ENCODE measurements around the gene SPRING1. TPM values are rescaled to one million over a fixed set of nuclear protein-coding genes. Genes with fewer than 3 reads are reported as not detected.
A peak's percentile ranks its signal among the peaks of the same experiment; 100 is the strongest.
"Not testable (repeated sequence)": the region's sequence is repeated elsewhere in the genome, so short reads cannot be mapped to it uniquely, and the experiment has no call there.

SPRING1 gene
- total and polyA plus RNA-seq, 9 donors, result 9.0 to 20.5 (median 13.5) TPM

DNA sequence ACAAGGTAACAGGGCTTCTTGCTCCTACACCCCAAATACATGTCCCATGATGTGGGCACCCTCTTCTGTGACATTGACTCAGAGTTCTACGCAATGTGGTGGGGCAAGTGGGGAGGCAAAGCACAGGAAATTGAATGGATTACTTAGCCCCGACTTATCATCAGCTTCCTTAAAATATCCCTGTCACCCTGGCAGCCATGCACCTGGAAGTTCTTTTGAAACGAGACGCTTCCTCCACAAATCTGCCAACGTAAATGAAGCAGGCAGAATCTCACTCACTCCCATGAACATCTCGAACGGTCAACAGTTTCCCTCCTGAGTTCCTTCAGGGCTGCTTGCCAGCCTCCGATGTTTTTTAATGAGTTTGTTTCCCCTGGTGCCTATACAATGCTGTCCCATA lies 33.8 kb upstream of the SPRING1 start:
- Histone ChIP-seq H3K27me3 (ENCODE audit: control insufficient read depth, insufficient read depth, low read length) (no peaks in the 10 kb centered on the region), H3K9me3 (replicated peaks; ENCODE audit: control insufficient read depth, low read depth, low read length) (no peaks in the 10 kb centered on the region), H3K4me1 (ENCODE audit: control insufficient read depth, insufficient read depth, low read length) (no peaks in the 10 kb centered on the region), H3K4me3 (ENCODE audit: low read length) (no peak overlapping the region), H3K36me3 (ENCODE audit: control insufficient read depth, insufficient read depth, low read length) (no peaks in the 10 kb centered on the region), H3K27ac (ENCODE audit: low read length) (no peak overlapping the region)
- 32% methylated on average over 4 of the region's 8 CpGs for WGBS (ENCODE audit: insufficient coverage)
- DNase-seq, result no peak

DNA sequence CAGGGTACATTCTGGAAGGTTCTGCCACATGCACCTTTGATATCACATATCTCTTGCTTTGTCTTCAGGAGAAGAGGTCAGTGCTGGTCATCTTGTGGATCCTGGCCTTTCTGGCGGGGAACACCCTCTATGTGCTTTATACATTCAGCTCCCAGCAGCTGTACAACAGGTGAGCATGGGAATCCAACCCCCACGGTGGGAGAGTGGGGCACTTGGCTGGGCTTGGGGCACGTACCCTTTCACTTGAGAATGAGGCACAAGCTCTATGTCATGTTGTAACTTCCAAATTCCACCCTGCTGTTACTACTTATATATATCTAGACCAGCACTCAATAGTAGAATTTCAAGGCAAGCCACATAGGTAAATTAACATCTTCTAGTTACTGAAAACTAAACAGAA lies 28.9 kb upstream of the SPRING1 start:
- WGBS (ENCODE audit: insufficient coverage), result no CpG with 5 or more reads among the region's 3 CpGs
- Histone ChIP-seq H3K27ac (ENCODE audit: low read length) (no peak overlapping the region), H3K27me3 (ENCODE audit: control insufficient read depth, insufficient read depth, low read length) (no peaks in the 10 kb centered on the region), H3K4me1 (ENCODE audit: control insufficient read depth, insufficient read depth, low read length) (no peaks in the 10 kb centered on the region), H3K9me3 (replicated peaks; ENCODE audit: control insufficient read depth, low read depth, low read length) (no peaks in the 10 kb centered on the region), H3K4me3 (ENCODE audit: low read length) (no peak overlapping the region), H3K36me3 (ENCODE audit: control insufficient read depth, insufficient read depth, low read length) (no peaks in the 10 kb centered on the region)
- DNase-seq, result no peak

DNA sequence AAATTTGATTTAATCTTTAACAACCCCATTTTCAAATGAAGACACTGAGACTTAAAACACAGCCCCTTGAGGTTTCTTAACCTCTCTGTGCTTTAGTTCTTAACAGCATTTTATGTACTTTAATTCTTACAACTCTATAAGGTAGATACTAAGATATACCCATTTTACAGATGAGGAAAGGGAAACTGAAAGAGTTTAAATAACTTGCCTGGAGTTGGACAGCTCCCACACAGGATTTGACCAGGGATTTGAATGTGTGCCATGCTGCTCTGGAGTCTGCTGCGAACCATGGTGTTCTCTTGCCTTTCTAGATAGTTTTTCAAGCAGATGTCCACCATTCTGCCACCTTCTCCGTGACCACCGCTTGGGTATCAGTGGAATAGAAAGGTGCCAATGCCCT lies 28.4 kb upstream of the SPRING1 start:
- no peak overlapping the region for H3K4me3 ChIP-seq (ENCODE audit: low read length)
- no peaks in the 10 kb centered on the region for H3K27me3 ChIP-seq (ENCODE audit: control insufficient read depth, insufficient read depth, low read length)
- H3K4me1 ChIP-seq (ENCODE audit: control insufficient read depth, insufficient read depth, low read length), result no peaks in the 10 kb centered on the region
- 94% methylated on average over 3 of the region's 3 CpGs for WGBS (ENCODE audit: insufficient coverage)
- no peak for DNase-seq
- no peaks in the 10 kb centered on the region for H3K36me3 ChIP-seq (ENCODE audit: control insufficient read depth, insufficient read depth, low read length)
- no peaks in the 10 kb centered on the region for H3K9me3 ChIP-seq (replicated peaks; ENCODE audit: control insufficient read depth, low read depth, low read length)
- no peak overlapping the region for H3K27ac ChIP-seq (ENCODE audit: low read length)

DNA sequence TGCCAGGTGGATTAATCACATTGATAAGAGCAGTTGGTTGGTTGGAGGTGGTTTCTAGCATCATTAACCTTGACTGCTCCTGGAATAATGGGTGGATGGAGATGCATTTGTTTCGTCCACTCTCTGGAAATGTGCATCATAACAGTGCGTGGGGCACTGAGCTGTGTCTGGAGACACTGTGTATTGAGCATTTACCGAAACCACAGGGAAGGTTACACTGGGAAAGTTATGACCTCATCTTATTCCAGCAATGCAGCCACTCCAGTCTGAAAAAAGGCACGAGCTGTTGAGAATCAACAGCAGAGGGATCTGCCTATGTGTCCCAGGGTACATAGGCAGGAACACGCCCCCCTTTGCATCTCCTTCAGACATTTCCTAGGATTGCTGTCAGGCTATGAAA lies 27.4 kb upstream of the SPRING1 start:
- Histone ChIP-seq H3K36me3 (ENCODE audit: control insufficient read depth, insufficient read depth, low read length) (no peaks in the 10 kb centered on the region), H3K27me3 (ENCODE audit: control insufficient read depth, insufficient read depth, low read length) (no peaks in the 10 kb centered on the region), H3K9me3 (replicated peaks; ENCODE audit: control insufficient read depth, low read depth, low read length) (no peaks in the 10 kb centered on the region), H3K4me3 (ENCODE audit: low read length) (no peak overlapping the region), H3K4me1 (ENCODE audit: control insufficient read depth, insufficient read depth, low read length) (peaks cover 1% of the 10 kb centered on the region), H3K27ac (ENCODE audit: low read length) (no peak overlapping the region)
- DNase-seq, result no peak
- WGBS (ENCODE audit: insufficient coverage), result 35% methylated on average over 4 of the region's 5 CpGs

DNA sequence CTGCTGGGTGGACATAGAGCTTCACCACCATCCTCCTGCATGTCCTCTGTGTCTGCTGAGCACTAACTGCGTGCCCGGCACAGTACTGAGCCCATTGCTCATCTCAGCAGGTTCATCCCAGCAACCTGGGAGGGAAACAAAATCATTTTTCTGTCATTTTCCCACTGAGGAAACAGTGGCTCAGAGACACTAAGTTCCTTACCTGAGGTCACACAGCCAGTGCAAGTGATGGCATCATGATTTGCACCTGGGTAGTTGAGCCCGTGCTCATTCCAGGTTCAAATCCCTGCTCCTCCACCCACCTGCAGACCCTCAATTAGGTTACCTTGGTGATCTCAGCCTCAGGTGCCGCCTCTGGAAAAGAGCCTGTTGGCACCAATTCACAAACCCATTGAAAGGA lies 23.6 kb upstream of the SPRING1 start:
- WGBS (ENCODE audit: insufficient coverage), result 100% methylated on average over 3 of the region's 4 CpGs
- Histone ChIP-seq H3K36me3 (ENCODE audit: control insufficient read depth, insufficient read depth, low read length) (no peaks in the 10 kb centered on the region), H3K4me1 (ENCODE audit: control insufficient read depth, insufficient read depth, low read length) (peaks cover 5% of the 10 kb centered on the region), H3K9me3 (replicated peaks; ENCODE audit: control insufficient read depth, low read depth, low read length) (no peaks in the 10 kb centered on the region), H3K27ac (ENCODE audit: low read length) (no peak overlapping the region), H3K4me3 (ENCODE audit: low read length) (no peak overlapping the region), H3K27me3 (ENCODE audit: control insufficient read depth, insufficient read depth, low read length) (no peaks in the 10 kb centered on the region)
- DNase-seq, result no peak

DNA sequence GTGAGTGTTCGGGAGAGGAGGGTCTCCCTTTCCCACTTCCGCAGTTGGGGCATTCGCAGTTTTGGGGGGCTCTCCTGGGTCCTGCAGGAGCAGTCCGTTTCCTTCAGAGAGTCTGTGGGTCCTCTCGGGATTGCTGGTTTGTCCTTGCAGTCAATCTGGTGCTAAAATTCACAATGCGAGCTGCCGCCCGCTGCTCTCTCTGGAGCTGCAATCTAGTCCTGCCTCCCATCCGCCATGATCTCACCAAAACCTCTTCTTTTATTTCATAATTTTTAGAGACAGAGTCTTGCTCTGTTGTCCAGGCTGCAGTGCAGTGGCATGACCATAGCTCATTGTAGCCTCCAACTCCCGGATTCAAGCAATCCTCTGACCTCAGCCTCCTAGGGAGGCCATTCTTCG lies 22.8 kb upstream of the SPRING1 start:
- peaks cover 5% of the 10 kb centered on the region for H3K4me1 ChIP-seq (ENCODE audit: control insufficient read depth, insufficient read depth, low read length)
- no peaks in the 10 kb centered on the region for H3K27me3 ChIP-seq (ENCODE audit: control insufficient read depth, insufficient read depth, low read length)
- 54% methylated on average over 10 of the region's 11 CpGs for WGBS (ENCODE audit: insufficient coverage)
- H3K9me3 ChIP-seq (replicated peaks; ENCODE audit: control insufficient read depth, low read depth, low read length), result no peaks in the 10 kb centered on the region
- DNase-seq, result no peak
- H3K27ac ChIP-seq (ENCODE audit: low read length), result no peak overlapping the region
- no peak overlapping the region for H3K4me3 ChIP-seq (ENCODE audit: low read length)
- H3K36me3 ChIP-seq (ENCODE audit: control insufficient read depth, insufficient read depth, low read length), result no peaks in the 10 kb centered on the region

DNA sequence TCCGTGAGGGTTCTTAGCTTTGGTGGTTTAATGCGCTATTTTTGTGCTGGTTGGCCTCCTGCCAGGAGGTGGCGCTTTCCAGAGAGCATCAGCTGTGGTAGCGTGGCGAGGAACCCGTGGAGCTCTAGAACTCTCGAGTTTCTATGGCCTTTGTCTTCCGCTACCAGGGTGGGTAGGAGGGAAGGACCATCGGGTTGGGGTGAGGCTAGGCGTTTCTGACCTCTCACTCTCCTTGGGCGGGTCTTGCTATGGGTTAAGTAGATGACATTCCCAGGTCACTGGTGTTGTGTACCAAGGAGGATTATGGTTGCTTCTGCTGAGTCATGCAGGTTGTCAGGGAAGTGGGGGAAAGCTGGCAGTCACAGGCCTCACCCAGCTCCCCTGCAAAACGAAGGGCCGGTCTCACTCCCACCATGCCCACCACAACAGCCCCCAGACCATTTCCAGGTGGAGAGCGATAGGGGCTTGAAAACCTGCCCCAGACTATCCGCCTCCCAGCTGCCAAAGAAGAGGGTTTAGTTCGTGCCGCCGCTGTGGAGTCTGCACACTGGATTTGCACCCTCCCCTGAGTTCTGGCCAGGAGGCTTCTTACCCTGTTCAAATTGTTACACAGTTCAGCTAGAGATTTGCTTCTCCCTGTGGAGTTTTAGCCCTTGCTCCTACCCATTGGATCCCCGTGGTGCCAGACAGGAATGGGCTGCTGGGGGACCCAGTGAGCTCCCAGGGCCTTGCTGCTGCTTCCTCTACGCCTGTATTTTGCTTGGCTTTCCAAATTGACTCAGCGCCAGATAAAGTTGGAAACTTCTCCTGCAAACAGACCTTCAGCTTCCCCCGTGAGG lies 22.1 kb upstream of the SPRING1 start:
- WGBS (ENCODE audit: insufficient coverage), result 68% methylated on average over 14 of the region's 22 CpGs
- Histone ChIP-seq H3K4me3 (ENCODE audit: low read length) (no peak overlapping the region), H3K9me3 (replicated peaks; ENCODE audit: control insufficient read depth, low read depth, low read length) (no peaks in the 10 kb centered on the region), H3K4me1 (ENCODE audit: control insufficient read depth, insufficient read depth, low read length) (peaks cover 5% of the 10 kb centered on the region), H3K36me3 (ENCODE audit: control insufficient read depth, insufficient read depth, low read length) (no peaks in the 10 kb centered on the region), H3K27me3 (ENCODE audit: control insufficient read depth, insufficient read depth, low read length) (no peaks in the 10 kb centered on the region), H3K27ac (ENCODE audit: low read length) (no peak overlapping the region)
- peak; percentile 70 for DNase-seq

DNA sequence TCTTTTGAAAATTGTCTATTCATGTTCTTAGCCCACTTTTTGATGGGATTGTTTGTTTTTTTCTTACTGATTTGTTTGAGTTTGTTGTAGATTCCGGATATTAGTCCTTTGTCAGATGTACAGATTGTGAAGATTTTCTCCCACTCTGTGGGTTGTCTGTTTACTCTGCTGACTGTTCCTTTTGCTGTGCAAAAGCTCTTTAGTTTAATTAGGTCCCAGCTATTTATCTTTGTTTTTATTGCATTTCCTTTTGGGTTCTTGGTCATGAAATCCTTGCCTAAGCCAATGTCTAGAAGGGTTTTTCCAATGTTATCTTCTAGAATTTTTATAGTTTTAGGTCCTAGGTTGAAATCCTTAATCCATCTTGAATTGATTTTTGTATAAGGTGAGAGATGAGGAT lies 16.9 kb upstream of the SPRING1 start:
- not testable (repeated sequence) for H3K9me3 ChIP-seq (replicated peaks; ENCODE audit: control insufficient read depth, low read depth, low read length); H3K27ac ChIP-seq (ENCODE audit: low read length); H3K4me3 ChIP-seq (ENCODE audit: low read length); H3K4me1 ChIP-seq (ENCODE audit: control insufficient read depth, insufficient read depth, low read length); H3K36me3 ChIP-seq (ENCODE audit: control insufficient read depth, insufficient read depth, low read length); H3K27me3 ChIP-seq (ENCODE audit: control insufficient read depth, insufficient read depth, low read length); DNase-seq
- WGBS (ENCODE audit: insufficient coverage), result no CpG with 5 or more reads among the region's 1 CpG

DNA sequence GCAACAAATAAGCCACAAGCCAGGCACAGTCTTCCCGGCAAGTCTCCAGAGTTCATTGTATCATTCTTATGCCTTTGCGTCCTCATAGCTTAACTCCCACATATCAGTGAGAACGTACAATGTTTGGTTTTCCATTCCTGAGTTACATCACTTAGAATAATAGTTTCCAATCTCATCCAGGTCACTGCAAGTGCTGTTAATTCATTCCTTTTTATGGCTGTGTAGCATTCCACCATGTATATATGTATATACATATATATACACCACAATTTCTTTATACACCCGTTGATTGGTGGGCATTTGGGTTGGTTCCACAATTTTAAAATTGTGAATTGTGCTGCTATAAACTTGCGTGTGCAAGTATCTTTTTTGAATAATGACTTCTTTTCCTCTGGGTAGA lies 16.2 kb upstream of the SPRING1 start:
- H3K4me1 ChIP-seq (ENCODE audit: control insufficient read depth, insufficient read depth, low read length); DNase-seq; H3K36me3 ChIP-seq (ENCODE audit: control insufficient read depth, insufficient read depth, low read length); H3K27me3 ChIP-seq (ENCODE audit: control insufficient read depth, insufficient read depth, low read length); H3K27ac ChIP-seq (ENCODE audit: low read length); H3K4me3 ChIP-seq (ENCODE audit: low read length); H3K9me3 ChIP-seq (replicated peaks; ENCODE audit: control insufficient read depth, low read depth, low read length): not testable (repeated sequence)
- 83% methylated on average over 1 of the region's 5 CpGs for WGBS (ENCODE audit: insufficient coverage)

DNA sequence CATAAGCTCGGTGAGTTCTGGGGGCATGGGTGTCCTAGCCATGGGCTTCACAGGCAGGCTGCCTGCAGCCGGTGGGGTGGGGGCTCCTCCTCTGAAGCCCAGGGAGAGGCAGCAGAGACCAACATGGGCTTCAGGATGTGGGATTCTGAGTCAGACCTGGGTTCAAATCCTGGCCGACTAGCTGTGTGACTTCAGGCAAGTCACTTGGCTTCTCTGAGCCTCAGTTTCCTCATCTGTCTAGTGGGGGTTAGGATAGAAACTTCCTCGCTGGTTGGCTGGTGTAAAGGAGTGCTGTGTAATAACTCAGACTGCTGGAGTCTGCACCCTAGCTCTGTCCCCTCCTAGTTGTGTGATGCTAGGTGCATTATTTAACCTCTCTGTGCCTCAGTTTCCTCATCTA lies 12.4 kb upstream of the SPRING1 start:
- H3K27me3 ChIP-seq (ENCODE audit: control insufficient read depth, insufficient read depth, low read length), result no peaks in the 10 kb centered on the region
- H3K27ac ChIP-seq (ENCODE audit: low read length), result no peak overlapping the region
- H3K4me1 ChIP-seq (ENCODE audit: control insufficient read depth, insufficient read depth, low read length), result no peaks in the 10 kb centered on the region
- H3K36me3 ChIP-seq (ENCODE audit: control insufficient read depth, insufficient read depth, low read length), result no peaks in the 10 kb centered on the region
- H3K4me3 ChIP-seq (ENCODE audit: low read length), result no peak overlapping the region
- 83% methylated on average over 2 of the region's 4 CpGs for WGBS (ENCODE audit: insufficient coverage)
- no peak for DNase-seq
- H3K9me3 ChIP-seq (replicated peaks; ENCODE audit: control insufficient read depth, low read depth, low read length), result no peaks in the 10 kb centered on the region

DNA sequence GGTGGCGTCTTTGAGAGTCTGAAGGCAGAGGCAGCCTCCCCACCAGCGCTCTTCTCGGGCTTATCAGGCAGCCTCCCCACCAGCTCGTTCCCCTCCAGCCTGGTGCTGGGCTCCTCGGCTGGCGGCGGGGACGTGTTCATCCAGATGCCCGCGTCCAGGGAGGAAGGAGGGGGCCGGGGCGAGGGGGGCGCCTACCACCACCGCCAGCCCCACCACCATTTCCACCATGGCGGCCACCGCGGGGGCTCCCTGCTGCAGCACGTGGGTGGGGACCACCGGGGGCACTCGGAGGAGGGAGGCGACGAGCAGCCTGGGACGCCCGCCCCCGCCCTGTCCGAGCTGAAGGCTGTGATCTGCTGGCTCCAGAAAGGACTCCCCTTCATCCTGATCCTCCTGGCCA lies 12.0 kb upstream of the SPRING1 start:
- no peak overlapping the region for H3K4me3 ChIP-seq (ENCODE audit: low read length)
- no peak for DNase-seq
- no peaks in the 10 kb centered on the region for H3K9me3 ChIP-seq (replicated peaks; ENCODE audit: control insufficient read depth, low read depth, low read length)
- H3K27me3 ChIP-seq (ENCODE audit: control insufficient read depth, insufficient read depth, low read length), result no peaks in the 10 kb centered on the region
- no peaks in the 10 kb centered on the region for H3K4me1 ChIP-seq (ENCODE audit: control insufficient read depth, insufficient read depth, low read length)
- 93% methylated on average over 11 of the region's 26 CpGs for WGBS (ENCODE audit: insufficient coverage)
- no peak overlapping the region for H3K27ac ChIP-seq (ENCODE audit: low read length)
- H3K36me3 ChIP-seq (ENCODE audit: control insufficient read depth, insufficient read depth, low read length), result no peaks in the 10 kb centered on the region

Measured in muscle of leg (tissue), 11 donors.